SK-N-SH treated with all-trans-retinoic acid at 6 μM for 48 hours (cell line): ENCODE measurements around the gene HOXA13.

Source experiments
- ARNTL ChIP-seq: fragments of 450-650 bp; formaldehyde crosslinking; IDR thresholded peaks from 2 replicates; pipeline ENCODE4 v1.5.0; 2020; ENCODE audit warnings: low read depth, mild to moderate bottlenecking, moderate library complexity, borderline replicate concordance
- CREB5 ChIP-seq: fragments of 250-450 bp; sonication (Bioruptor Pico); IDR thresholded peaks from 2 replicates; pipeline ENCODE4 v1.5.1; 2020; ENCODE audit warnings: low read depth, mild to moderate bottlenecking, moderate library complexity
- CSDC2 ChIP-seq: fragments of 250-450 bp; sonication (Bioruptor Pico); IDR thresholded peaks from 2 replicates; pipeline ENCODE4 v1.5.0; 2020; ENCODE audit warnings: mild to moderate bottlenecking, moderate library complexity
- GLIS3 ChIP-seq: fragments of 250-450 bp; sonication (Bioruptor Pico); IDR thresholded peaks from 2 replicates; pipeline ENCODE4 v1.5.0; 2020; ENCODE audit warnings: mild to moderate bottlenecking, moderate library complexity
- PATZ1 ChIP-seq: fragments of 250-450 bp; sonication (Bioruptor Pico); IDR thresholded peaks from 2 replicates; pipeline ENCODE4 v1.8.0; 2020; ENCODE audit warnings: mild to moderate bottlenecking, moderate library complexity, borderline replicate concordance
- SNAI2 ChIP-seq: fragments of 250-450 bp; sonication (Bioruptor Pico); IDR thresholded peaks from 2 replicates; pipeline ENCODE4 v1.5.0; 2020; ENCODE audit warnings: mild to moderate bottlenecking, moderate library complexity
- TCF4 ChIP-seq: fragments of 250-450 bp; sonication (Bioruptor Pico); IDR thresholded peaks from 2 replicates; pipeline ENCODE4 v1.8.0; 2021; ENCODE audit warnings: mild to moderate bottlenecking, moderate library complexity, borderline replicate concordance
- ZFP30 ChIP-seq: fragments of 450-650 bp; formaldehyde crosslinking; IDR thresholded peaks from 2 replicates; pipeline ENCODE4 v1.5.0; 2022; ENCODE audit warnings: mild to moderate bottlenecking, moderate library complexity
- ZNF8 ChIP-seq: fragments of 450-650 bp; formaldehyde crosslinking; IDR thresholded peaks from 2 replicates; pipeline ENCODE4 v1.5.0; 2020; ENCODE audit warnings: mild to moderate bottlenecking, moderate library complexity

- TF ChIP-seq ZFP30 (CRISPR knock-in tag) (no peak), ZNF8 (no peak), GLIS3 (CRISPR knock-in tag) (no peak), ARNTL (CRISPR knock-in tag) (no peak), TCF4 (CRISPR knock-in tag) (no peak), CREB5 (no peak), CSDC2 (CRISPR knock-in tag) (no peak), PATZ1 (CRISPR knock-in tag) (no peak), SNAI2 (no peak)
Observed at GRCh38 chr7:27191833-27192545, 7.9 kb downstream of the HOXA13 start.
